ENCODE data around the gene ZC3H13.

Gene ZC3H13

GRCh38 chr13:45932676-45933075 lies 119.9 kb downstream of the ZC3H13 start:
- DNase-seq = no peak

DNA sequence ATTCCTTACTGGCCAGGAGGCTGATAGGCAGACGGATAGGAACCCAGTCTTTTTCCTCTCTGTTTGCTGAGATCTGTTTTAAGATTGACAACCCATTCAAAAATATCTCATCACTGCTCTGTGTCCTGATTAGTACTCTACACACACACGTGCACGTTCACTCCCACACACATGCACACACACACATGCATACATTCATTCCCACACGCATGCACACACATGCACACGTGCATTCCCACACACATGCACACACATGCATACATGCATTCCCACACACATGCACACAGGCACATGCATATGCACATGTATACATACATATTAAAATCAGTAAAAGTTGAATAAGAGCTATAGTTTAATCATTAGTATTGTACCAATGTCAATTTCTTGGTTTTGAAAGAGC lies 120.4 kb downstream of the ZC3H13 start:
- DNase-seq = no peak

- no peak for DNase-seq
These were observed 121.3 kb downstream of the ZC3H13 start for GRCh38 chr13:45931211-45931610.

DNA sequence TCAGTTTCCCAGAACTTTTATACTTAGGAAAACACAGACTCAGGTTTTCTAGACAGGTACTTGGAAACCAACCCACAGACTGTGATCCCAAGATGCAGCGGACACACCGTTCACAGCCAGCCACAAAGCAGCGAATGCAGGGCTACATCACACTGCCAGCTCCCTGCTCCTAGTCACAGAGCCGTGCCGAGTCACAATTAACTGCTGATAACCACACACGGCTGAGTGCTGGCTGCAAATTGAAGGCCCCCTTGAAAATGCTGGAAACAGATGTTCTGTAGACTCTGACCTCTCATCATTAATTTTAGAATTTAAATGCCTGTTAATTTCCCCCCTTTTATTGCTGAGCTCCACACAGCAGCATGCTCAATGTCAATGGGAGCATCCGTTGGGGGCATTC lies 122.4 kb downstream of the ZC3H13 start:
- DNase-seq = no peak

DNA sequence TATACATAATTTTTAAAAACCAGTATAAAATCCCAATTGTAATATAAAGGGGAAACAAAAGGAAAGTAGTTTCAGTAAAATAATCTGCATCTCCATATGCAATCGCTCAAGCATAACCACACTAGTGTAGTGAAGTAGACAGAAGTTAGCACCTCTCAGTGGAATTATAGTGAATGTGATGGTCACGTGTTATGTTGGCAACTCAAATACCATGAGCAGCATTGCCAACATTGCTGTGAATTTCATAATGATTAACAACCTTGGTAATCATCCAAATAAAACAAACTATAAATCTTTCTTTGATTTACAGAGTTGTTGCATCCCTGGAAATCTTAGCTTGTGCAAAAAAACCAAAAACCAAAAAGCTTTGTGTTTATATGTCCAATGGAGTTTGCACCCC lies 123.7 kb downstream of the ZC3H13 start:
- DNase-seq = no peak

- no peak for DNase-seq
These were observed 124.4 kb downstream of the ZC3H13 start for GRCh38 chr13:45928176-45928575.

GRCh38 chr13:45926741-45927140 lies 125.8 kb downstream of the ZC3H13 start:
- DNase-seq = no peak

DNA sequence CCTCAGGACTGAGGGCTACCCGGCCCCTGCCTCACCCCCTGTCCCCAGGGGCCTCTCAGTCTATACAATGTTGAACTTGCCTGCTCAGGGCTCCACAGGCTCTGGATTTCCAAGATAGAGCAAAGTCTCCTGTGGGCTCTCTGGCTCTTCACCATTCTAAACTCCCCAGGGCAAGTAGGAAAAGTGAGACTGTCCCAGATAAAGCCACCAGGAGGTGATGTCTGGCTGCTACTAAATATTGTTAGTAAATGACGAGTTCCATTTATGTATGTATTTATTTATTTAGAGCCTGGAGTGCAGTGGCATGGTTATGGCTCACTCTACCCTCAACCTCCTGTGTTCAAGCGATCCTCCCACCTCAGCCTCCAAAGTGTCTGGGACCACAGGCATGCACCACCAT lies 127.4 kb downstream of the ZC3H13 start:
- no peak for DNase-seq

DNA sequence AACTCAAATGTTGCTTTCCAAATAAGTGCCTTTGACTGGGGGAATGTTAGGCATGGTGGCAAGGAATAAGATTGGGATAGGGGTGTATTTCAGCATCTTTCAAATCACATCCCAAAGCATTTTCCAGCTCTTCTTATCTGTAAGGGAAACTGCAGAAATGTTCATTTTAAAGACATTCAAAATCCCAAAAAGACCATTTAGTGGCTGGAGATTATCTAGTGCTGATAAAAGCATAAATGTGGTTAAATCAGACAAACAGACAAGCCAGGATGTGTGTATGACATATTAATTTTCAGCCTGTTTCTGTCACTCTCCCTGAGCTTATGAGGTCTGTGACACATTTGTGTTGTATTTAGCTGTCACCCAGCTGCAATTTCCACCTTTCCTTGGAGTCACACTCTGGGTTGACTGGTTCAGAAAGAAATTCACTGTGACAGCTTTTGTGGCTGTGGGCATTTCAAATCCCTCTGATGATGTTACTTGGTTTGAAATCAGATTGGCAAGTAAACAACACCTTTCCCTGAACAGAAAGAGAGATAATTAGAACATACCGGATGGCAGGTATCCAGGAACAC lies 131.3 kb downstream of the ZC3H13 start:
- no peak for DNase-seq

DNA sequence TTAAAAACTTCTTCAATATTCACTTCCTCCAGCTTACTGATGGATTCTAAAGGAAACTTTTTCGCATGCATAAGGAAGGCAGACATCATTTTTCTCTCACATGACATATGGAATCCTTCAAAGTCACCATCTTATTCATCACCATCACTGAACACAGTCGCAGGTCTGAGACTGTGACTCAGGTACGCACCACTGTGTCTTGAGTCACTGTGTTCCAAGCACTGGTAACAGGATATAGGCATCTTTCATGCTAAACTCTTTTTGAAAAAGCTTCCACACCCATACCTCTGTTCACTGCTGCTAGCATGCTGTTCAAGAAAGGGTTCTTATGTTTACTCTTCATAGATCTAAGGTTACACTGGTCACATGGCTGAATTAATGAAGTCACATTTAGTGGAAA lies 133.9 kb downstream of the ZC3H13 start:
- DNase-seq = no peak

GRCh38 chr13:45917019-45917418 lies 135.5 kb downstream of the ZC3H13 start:
- DNase-seq = no peak

DNA sequence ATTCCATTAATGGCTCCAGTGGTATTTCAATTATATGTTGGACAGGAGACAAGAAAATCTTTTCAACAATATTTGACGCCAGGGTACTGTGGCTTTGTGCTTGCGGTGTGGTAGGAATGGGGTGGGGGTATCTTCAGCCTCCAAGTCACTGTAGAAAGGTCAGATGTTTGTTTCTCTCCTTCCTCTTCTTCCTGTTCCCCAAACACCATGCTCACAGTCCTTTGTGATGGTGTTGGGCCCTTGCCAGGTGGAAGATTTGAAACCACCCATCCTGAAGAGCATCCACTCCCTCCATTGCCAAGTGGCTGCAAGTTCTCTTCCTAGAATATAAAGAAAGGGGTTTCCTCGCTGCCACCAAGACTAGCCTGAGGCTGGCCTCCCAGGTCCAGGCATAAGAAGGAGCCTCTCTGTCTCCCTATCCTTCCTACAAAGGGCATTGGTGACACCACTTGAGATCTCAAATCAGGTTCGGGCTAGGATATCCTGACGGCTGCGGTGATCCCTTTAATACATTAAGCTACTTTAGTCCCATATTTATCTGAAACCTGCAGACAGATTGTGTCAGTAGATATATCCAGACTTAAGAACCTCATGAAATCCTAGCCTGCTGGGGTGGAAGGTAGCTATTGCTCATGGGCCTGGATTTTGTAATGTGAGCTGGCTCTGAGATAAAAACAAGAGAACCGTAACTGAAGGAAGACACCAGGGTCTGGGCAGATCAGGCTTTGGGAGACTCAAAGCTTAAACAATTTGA lies 136.7 kb downstream of the ZC3H13 start:
- DNase-seq = no peak

DNA sequence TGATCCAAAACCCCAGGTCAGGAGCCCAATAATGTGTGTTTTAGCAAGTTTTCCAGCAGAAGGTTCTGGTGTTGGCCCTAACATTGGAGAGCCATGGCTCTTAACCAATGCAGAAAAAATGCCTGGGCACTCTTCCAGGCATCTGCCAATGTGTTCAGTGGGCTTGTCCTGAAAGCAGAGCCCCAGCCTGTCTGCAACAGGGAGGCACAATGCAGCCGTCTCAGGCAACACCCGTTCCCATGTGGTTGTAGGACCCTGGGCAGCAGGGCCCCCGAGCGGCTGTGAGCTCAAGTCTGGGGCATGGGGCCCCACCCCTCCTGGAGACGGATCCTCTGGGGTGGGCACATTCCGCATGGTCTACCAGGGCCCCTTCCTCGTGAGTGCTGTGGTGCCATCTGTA lies 142.9 kb downstream of the ZC3H13 start:
- DNase-seq = no peak

- no peak for DNase-seq
These were observed 143.5 kb downstream of the ZC3H13 start for GRCh38 chr13:45909089-45909488.

GRCh38 chr13:45907503-45907902 lies 145.0 kb downstream of the ZC3H13 start:
- DNase-seq = no peak
